ENCODE results near the gene CD276. TPM values are rescaled to one million over a fixed set of nuclear protein-coding genes. Genes with fewer than 3 reads are reported as not detected.

CD276 gene
- total RNA-seq, 1 experiment from 2014 or later: 75.4 TPM

GRCh38 chr15:73732930-73733329 lies 48.7 kb downstream of the CD276 start:
- H4K20me1 ChIP-seq (ENCODE audit: insufficient read depth): no peaks in the 10 kb centered on the region
- intact Hi-C loops (cut with micrococcal nuclease): no loop called here
- no peaks in the 10 kb centered on the region for H3K27me3 ChIP-seq (ENCODE audit: insufficient read depth, low read length)
- no peaks in the 10 kb centered on the region for H3K9me2 ChIP-seq (ENCODE audit: insufficient read depth)
- no peaks in the 10 kb centered on the region for H3K79me2 ChIP-seq (ENCODE audit: insufficient read depth, low read length)
- POLR2A ChIA-PET: no interaction called here
- H3K4me3 ChIP-seq (replicated peaks in 1 of 2; ENCODE audit: low read depth in 1 of 2, low read length in 2 of 2): no peak overlapping the region
- CTCF ChIA-PET: no interaction called here
- no peak overlapping the region for H2AFZ ChIP-seq (ENCODE audit: low read depth, low read length, poor library complexity, severe bottlenecking)
- H3K9ac ChIP-seq (ENCODE audit: low read length): no peak overlapping the region
- no peaks in the 10 kb centered on the region for H3K36me3 ChIP-seq (ENCODE audit: control insufficient read depth in 1 of 2, insufficient read depth in 2 of 2, low read length in 2 of 2)
- DNase-seq (ENCODE audit: low read depth, low spot score) (no peak), ATAC-seq (no peak)
- no peaks in the 10 kb centered on the region for H3K4me1 ChIP-seq (ENCODE audit: control insufficient read depth in 1 of 2, insufficient read depth in 2 of 2, low read length in 2 of 2)
- TF ChIP-seq EZH2phosphoT487 (IDR thresholded peaks at IDR 0.05; ENCODE audit: borderline replicate concordance): no peak
- no peak for TF ChIP-seq ELF1 (IDR thresholded peaks at IDR 0.05; ENCODE audit: borderline replicate concordance, low read depth)
- TF ChIP-seq CTCF (IDR thresholded peaks at IDR 0.05 in 2 of 3, conservative IDR thresholded peaks at IDR 0.05 in 1 of 3; ENCODE audit: borderline replicate concordance in 1 of 3, insufficient read depth in 1 of 3, low read depth in 2 of 3, low read length in 2 of 3): no peak
- no peaks in the 10 kb centered on the region for H3K9me3 ChIP-seq (ENCODE audit: control insufficient read depth in 1 of 2, insufficient read depth in 1 of 2, low read depth in 1 of 2, low read length in 2 of 2)
- RAD21 ChIA-PET (ENCODE audit: low non-redundant PET in 1 of 2, low total read pairs in 2 of 2, uncharacterized antibody in 2 of 2, unreplicated experiment in 2 of 2): no interaction called here
- no TSS peak for BruUV-seq (replicated peaks)
- no peak overlapping the region for H3K27ac ChIP-seq (ENCODE audit: low read depth, low read length)
- H3K4me2 ChIP-seq (ENCODE audit: low read length): no peak overlapping the region

- Histone ChIP-seq H3K9ac (ENCODE audit: low read length) (no peak overlapping the region), H3K4me2 (ENCODE audit: low read length) (no peak overlapping the region), H3K79me2 (ENCODE audit: insufficient read depth, low read length) (no peaks in the 10 kb centered on the region), H3K36me3 (ENCODE audit: control insufficient read depth in 1 of 2, insufficient read depth in 2 of 2, low read length in 2 of 2) (no peaks in the 10 kb centered on the region), H2AFZ (ENCODE audit: low read depth, low read length, poor library complexity, severe bottlenecking) (no peak overlapping the region), H3K27me3 (ENCODE audit: insufficient read depth, low read length) (no peaks in the 10 kb centered on the region), H3K4me3 (replicated peaks in 1 of 2; ENCODE audit: low read depth in 1 of 2, low read length in 2 of 2) (no peak overlapping the region), H3K4me1 (ENCODE audit: control insufficient read depth in 1 of 2, insufficient read depth in 2 of 2, low read length in 2 of 2) (peaks cover 0 to 3% of the 10 kb centered on the region in 2 experiments; a peak in 2 of 4 replicates), H3K9me3 (ENCODE audit: control insufficient read depth in 1 of 2, insufficient read depth in 1 of 2, low read depth in 1 of 2, low read length in 2 of 2) (no peaks in the 10 kb centered on the region), H3K27ac (ENCODE audit: low read depth, low read length) (no peak overlapping the region), H3K9me2 (ENCODE audit: insufficient read depth) (no peaks in the 10 kb centered on the region), H4K20me1 (ENCODE audit: insufficient read depth) (no peaks in the 10 kb centered on the region)
- ChIA-PET CTCF (no interaction called here), POLR2A (no interaction called here), RAD21 (ENCODE audit: low non-redundant PET in 1 of 2, low total read pairs in 2 of 2, uncharacterized antibody in 2 of 2, unreplicated experiment in 2 of 2) (no interaction called here)
- BruUV-seq (replicated peaks): no TSS peak
- intact Hi-C loops (cut with micrococcal nuclease): no loop called here
- DNase-seq (ENCODE audit: low read depth, low spot score): no peak
- TF ChIP-seq POLR2A (IDR thresholded peaks at IDR 0.05; ENCODE audit: borderline replicate concordance, extremely low read depth, insufficient read depth, insufficient read length): no peak
- no peak for TF ChIP-seq YY1 (IDR thresholded peaks at IDR 0.05; ENCODE audit: extremely low read depth, insufficient replicate concordance, low read depth, low read length)
- no peak for TF ChIP-seq CTCF (IDR thresholded peaks at IDR 0.05 in 2 of 3, conservative IDR thresholded peaks at IDR 0.05 in 1 of 3; ENCODE audit: borderline replicate concordance in 1 of 3, insufficient read depth in 1 of 3, low read depth in 2 of 3, low read length in 2 of 3)
- ATAC-seq: no peak
Observed at GRCh38 chr15:73737535-73737934, 53.4 kb downstream of the CD276 start.

Measured in HCT116 (cell line).